OCI-LY3 (cell line): ENCODE data around the gene CALML6.

ENCODE experiments used
- EZH2phosphoT487 ChIP-seq: fragments of 200-600 bp; shearing (Covaris generic); IDR thresholded peaks from 2 replicates; pipeline ENCODE4 v1.6.1; 2018; ENCODE audit warnings: antibody characterized with exemption, mixed run types, low read depth
- TF ChIP-seq, protein P1 (sequence below): fragments of 200-600, 300-600 bp; sonication (generic); IDR thresholded peaks from 2 replicates; pipeline ENCODE4 v1.5.1; 2014; ENCODE audit warnings: antibody characterized with exemption, low read length, low read depth

GRCh38 chr1:1910651-1911331, 4.3 kb upstream of the CALML6 start:
- TF ChIP-seq, protein P1, sequence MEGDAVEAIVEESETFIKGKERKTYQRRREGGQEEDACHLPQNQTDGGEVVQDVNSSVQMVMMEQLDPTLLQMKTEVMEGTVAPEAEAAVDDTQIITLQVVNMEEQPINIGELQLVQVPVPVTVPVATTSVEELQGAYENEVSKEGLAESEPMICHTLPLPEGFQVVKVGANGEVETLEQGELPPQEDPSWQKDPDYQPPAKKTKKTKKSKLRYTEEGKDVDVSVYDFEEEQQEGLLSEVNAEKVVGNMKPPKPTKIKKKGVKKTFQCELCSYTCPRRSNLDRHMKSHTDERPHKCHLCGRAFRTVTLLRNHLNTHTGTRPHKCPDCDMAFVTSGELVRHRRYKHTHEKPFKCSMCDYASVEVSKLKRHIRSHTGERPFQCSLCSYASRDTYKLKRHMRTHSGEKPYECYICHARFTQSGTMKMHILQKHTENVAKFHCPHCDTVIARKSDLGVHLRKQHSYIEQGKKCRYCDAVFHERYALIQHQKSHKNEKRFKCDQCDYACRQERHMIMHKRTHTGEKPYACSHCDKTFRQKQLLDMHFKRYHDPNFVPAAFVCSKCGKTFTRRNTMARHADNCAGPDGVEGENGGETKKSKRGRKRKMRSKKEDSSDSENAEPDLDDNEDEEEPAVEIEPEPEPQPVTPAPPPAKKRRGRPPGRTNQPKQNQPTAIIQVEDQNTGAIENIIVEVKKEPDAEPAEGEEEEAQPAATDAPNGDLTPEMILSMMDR = no peak
- no peak for TF ChIP-seq EZH2phosphoT487
